ENCODE data around the gene BBLN. TPM values are rescaled to one million over a fixed set of nuclear protein-coding genes. Genes with fewer than 3 reads are reported as not detected.

The BBLN gene
- total RNA-seq, 1 experiment from 2014 or later = 41.9 TPM

DNA sequence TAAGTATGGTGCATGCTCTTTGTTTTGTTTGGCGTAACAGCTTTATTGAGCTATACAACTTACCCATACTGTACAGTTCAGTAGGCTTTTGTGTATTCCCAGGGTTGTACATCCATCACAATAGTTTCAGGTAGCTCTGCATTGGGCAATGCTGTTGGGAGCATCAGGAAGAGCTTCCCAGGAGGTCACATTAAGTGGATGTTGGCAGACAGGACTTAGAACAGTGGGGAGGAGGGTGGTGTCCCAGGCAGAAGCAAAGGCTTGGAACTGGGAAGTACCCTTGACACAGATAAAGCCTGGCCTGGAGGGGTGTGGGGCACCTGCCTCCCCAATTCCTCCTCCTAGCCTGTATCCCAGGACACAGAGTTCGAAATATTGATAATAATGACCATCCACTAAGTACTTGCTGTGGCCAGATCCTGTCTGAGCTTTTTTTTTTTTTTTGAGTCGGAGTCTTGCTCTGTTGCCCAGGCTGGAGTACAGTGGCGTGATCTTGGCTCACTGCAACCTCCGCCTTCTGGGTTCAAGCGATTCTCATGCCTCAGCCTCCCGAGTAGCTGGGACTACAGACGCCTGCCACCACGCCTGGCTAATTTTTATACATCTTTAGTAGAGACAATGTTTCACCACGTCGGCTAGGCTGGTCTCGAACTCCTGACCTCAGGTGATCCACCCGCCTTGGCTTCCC, 1.3 kb downstream of the BBLN start:
- POLR2A ChIA-PET (ENCODE audit: low non-redundant PET) = interaction anchor here (0.7 kb wide), 1 partner anchor 427 kb away, joined by 6 read pairs; the partner anchor contains the start of gene TOR2A
- no TSS peak for BruUV-seq (replicated peaks)
- intact Hi-C loops (cut with micrococcal nuclease; ENCODE audit: unreplicated experiment) = no loop called here

DNA sequence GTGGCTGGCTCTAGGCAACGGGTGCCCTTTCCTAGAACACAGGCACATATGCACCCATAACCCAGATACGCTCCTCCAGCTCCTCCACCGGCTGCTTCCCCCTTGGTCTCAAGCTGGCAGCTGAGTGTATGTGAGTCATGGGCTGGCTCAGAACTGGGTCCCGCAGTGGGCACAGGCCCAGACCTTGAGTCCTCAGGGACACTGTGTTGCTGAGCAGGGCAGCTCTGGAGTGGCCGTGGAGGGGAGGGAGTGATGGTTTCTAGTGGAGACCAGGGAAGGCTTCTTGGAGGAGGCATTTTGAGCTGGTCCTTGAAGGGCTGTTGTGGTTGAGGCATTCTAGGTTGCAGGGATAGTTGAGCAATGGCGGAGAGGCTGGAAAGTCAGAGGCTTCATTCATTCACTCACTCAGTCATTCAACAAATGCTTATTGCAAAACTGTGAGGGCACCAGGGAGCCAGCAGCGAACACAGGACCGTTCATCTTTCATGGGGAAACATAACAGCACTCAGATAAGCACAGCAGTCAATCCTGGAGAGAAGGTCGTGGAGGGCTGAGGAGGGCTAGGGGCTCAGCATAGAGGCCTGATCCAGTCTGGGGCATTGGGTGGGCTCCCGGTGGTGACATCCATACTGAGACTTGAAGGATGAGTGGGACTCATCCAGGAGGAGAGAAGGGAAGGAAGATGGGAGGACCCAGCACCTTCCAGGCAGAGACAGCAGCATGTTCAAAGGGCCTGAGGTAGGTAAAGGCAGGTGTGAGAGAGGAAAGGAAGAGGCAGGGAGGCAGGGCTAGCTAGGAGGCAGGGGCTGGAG, 2.4 kb downstream of the BBLN start:
- ChIA-PET CTCF (interaction anchor here (0.6 kb wide), 1 partner anchor 576 kb away, joined by 5 read pairs; no protein-coding TSS in a partner anchor), POLR2A (ENCODE audit: low non-redundant PET) (interaction anchor here (0.7 kb wide), 1 partner anchor 428 kb away, joined by 6 read pairs; the partner anchor contains the start of gene TOR2A)
- no peak for TF ChIP-seq EZH2 (IDR thresholded peaks at IDR 0.05; ENCODE audit: borderline replicate concordance, low read depth, low read length, poor library complexity, severe bottlenecking)
- no peak for TF ChIP-seq CTCF (conservative IDR thresholded peaks at IDR 0.05; ENCODE audit: low read depth, low read length)
- peaks cover 32% of the 10 kb centered on the region for H3K36me3 ChIP-seq (ENCODE audit: insufficient read depth, low read length, poor library complexity, severe bottlenecking)
- no peak overlapping the region for H3K27ac ChIP-seq (ENCODE audit: low read depth, low read length, poor library complexity, severe bottlenecking)
- BruUV-seq (replicated peaks) = no TSS peak
- H3K4me3 ChIP-seq (ENCODE audit: low read depth, low read length, poor library complexity, severe bottlenecking) = no peak overlapping the region
- intact Hi-C loops (cut with micrococcal nuclease; ENCODE audit: unreplicated experiment) = no loop called here
- peaks cover 7% of the 10 kb centered on the region for H3K4me1 ChIP-seq (ENCODE audit: insufficient read depth, low read length, poor library complexity, severe bottlenecking)
- H3K9me3 ChIP-seq (ENCODE audit: low read depth, low read length, poor library complexity, severe bottlenecking) = no peaks in the 10 kb centered on the region
- H3K27me3 ChIP-seq (replicated peaks; ENCODE audit: insufficient read depth, low read depth, low read length, poor library complexity) = no peaks in the 10 kb centered on the region
- DNase-seq (ENCODE audit: low spot score) = no peak

More for the DNA sequence above, 1.3 kb downstream of the BBLN start:
- Histone ChIP-seq H3K4me1 (ENCODE audit: insufficient read depth, low read length, poor library complexity, severe bottlenecking) (peaks cover 7% of the 10 kb centered on the region), H3K27ac (ENCODE audit: low read depth, low read length, poor library complexity, severe bottlenecking) (no peak overlapping the region), H3K9me3 (ENCODE audit: low read depth, low read length, poor library complexity, severe bottlenecking) (no peaks in the 10 kb centered on the region), H3K27me3 (replicated peaks; ENCODE audit: insufficient read depth, low read depth, low read length, poor library complexity) (no peaks in the 10 kb centered on the region), H3K36me3 (ENCODE audit: insufficient read depth, low read length, poor library complexity, severe bottlenecking) (peaks cover 21% of the 10 kb centered on the region), H3K4me3 (ENCODE audit: low read depth, low read length, poor library complexity, severe bottlenecking) (peak overlapping the region; percentile 58)
- TF ChIP-seq EZH2 (IDR thresholded peaks at IDR 0.05; ENCODE audit: borderline replicate concordance, low read depth, low read length, poor library complexity, severe bottlenecking) (no peak), CTCF (conservative IDR thresholded peaks at IDR 0.05; ENCODE audit: low read depth, low read length) (no peak)
- DNase-seq (ENCODE audit: low spot score) = no peak
- CTCF ChIA-PET = interaction anchor here (0.6 kb wide), 1 partner anchor 575 kb away, joined by 5 read pairs; no protein-coding TSS in a partner anchor

DNA sequence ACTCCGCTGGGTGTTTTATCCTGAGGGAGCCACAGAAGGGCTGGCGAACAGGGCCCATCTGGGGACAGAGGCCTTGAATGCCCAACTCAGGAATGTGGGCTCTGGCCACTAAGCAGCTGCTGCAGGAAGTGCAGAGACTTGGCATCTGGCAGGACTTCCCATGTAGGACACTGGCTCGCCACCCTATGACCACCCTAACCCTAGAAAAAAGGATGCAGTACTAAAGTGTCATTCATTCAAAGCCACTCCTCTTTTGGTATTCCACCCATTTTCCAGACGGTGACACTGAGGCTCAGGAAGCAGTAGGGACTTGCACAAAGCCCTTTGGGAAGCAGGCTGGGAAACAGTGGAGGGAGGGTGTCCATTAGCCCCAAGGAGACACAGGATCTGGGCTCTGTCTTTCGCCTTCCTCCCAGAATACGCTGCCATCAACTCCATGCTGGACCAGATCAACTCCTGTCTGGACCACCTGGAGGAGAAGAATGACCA, 3.0 kb downstream of the BBLN start:
- no peak overlapping the region for H3K4me3 ChIP-seq (ENCODE audit: low read depth, low read length, poor library complexity, severe bottlenecking)
- peaks cover 32% of the 10 kb centered on the region for H3K36me3 ChIP-seq (ENCODE audit: insufficient read depth, low read length, poor library complexity, severe bottlenecking)
- no peak for DNase-seq (ENCODE audit: low spot score)
- H3K4me1 ChIP-seq (ENCODE audit: insufficient read depth, low read length, poor library complexity, severe bottlenecking) = peaks cover 7% of the 10 kb centered on the region
- ChIA-PET POLR2A (ENCODE audit: low non-redundant PET) (no interaction called here), CTCF (no interaction called here)
- TF ChIP-seq CTCF (conservative IDR thresholded peaks at IDR 0.05; ENCODE audit: low read depth, low read length) = no peak
- TF ChIP-seq EZH2 (IDR thresholded peaks at IDR 0.05; ENCODE audit: borderline replicate concordance, low read depth, low read length, poor library complexity, severe bottlenecking) = no peak
- H3K27me3 ChIP-seq (replicated peaks; ENCODE audit: insufficient read depth, low read depth, low read length, poor library complexity) = no peaks in the 10 kb centered on the region
- intact Hi-C loops (cut with micrococcal nuclease; ENCODE audit: unreplicated experiment) = no loop called here
- BruUV-seq (replicated peaks) = no TSS peak
- H3K27ac ChIP-seq (ENCODE audit: low read depth, low read length, poor library complexity, severe bottlenecking) = no peak overlapping the region
- H3K9me3 ChIP-seq (ENCODE audit: low read depth, low read length, poor library complexity, severe bottlenecking) = no peaks in the 10 kb centered on the region
